GM23248 (cell line): ENCODE data around the gene CBY3. TPM values are rescaled to one million over a fixed set of nuclear protein-coding genes. Genes with fewer than 3 reads are reported as not detected.
"Not testable (repeated sequence)": the region's sequence is repeated elsewhere in the genome, so short reads cannot be mapped to it uniquely, and the experiment has no call there.

Source experiments
- DNase-seq: peaks from one replicate; pipeline ENCODE4 v3.0.0-alpha.2; 2015
- H2AFZ ChIP-seq: fragments of 200-600 bp; sonication (generic); 2 replicates; pipeline ENCODE4 v1.6.1; 2016; ENCODE audit warnings: antibody characterized with exemption
- H3F3A ChIP-seq: fragments of 200-600 bp; sonication (generic); 2 replicates; pipeline ENCODE4 v1.6.1; 2016; ENCODE audit warnings: mild to moderate bottlenecking, antibody characterized with exemption, mixed run types; ENCODE audit not compliant: insufficient read depth
- H3K27ac ChIP-seq: fragments of 200-600 bp; sonication (generic); 2 replicates; pipeline ENCODE4 v1.5.1; 2016; ENCODE audit warnings: mild to moderate bottlenecking
- H3K27me3 ChIP-seq: fragments of 200-600 bp; sonication (generic); replicated peaks from 2 replicates; pipeline ENCODE4 v1.6.1; 2016; ENCODE audit warnings: mild to moderate bottlenecking; ENCODE audit not compliant: insufficient read depth
- H3K36me3 ChIP-seq: fragments of 200-600 bp; sonication (generic); 2 replicates; pipeline ENCODE4 v1.6.1; 2016; ENCODE audit warnings: low read depth, mild to moderate bottlenecking
- H3K4me1 ChIP-seq: fragments of 200-600 bp; sonication (generic); 2 replicates; pipeline ENCODE4 v1.6.1; 2016; ENCODE audit warnings: mild to moderate bottlenecking; ENCODE audit not compliant: insufficient read depth
- H3K4me2 ChIP-seq: fragments of 200-600 bp; sonication (generic); one replicate; pipeline ENCODE4 v1.6.1; 2016; ENCODE audit warnings: mild to moderate bottlenecking; ENCODE audit not compliant: unreplicated experiment
- H3K4me3 ChIP-seq: fragments of 200-600 bp; sonication (generic); 2 replicates; pipeline ENCODE4 v1.5.1; 2016; ENCODE audit warnings: mild to moderate bottlenecking
- H3K79me2 ChIP-seq: fragments of 200-600 bp; sonication (generic); 2 replicates; pipeline ENCODE4 v1.6.1; 2016; ENCODE audit warnings: mild to moderate bottlenecking; ENCODE audit not compliant: insufficient read depth
- H3K9ac ChIP-seq: fragments of 200-600 bp; sonication (generic); 2 replicates; pipeline ENCODE4 v1.6.1; 2016; ENCODE audit warnings: mild to moderate bottlenecking
- H3K9me2 ChIP-seq: fragments of 200-600 bp; sonication (generic); 2 replicates; pipeline ENCODE4 v1.6.1; 2016; ENCODE audit warnings: mixed run types, mild to moderate bottlenecking, moderate library complexity; ENCODE audit not compliant: insufficient read depth
- H3K9me3 ChIP-seq: fragments of 200-600 bp; sonication (generic); one replicate; pipeline ENCODE4 v1.6.1; 2017; ENCODE audit warnings: low read depth
- H4K20me1 ChIP-seq: fragments of 200-600 bp; sonication (generic); 2 replicates; pipeline ENCODE4 v1.6.0; 2016; ENCODE audit not compliant: insufficient read depth
- EZH2 ChIP-seq: fragments of 200-600 bp; sonication (generic); IDR thresholded peaks from 2 replicates; pipeline ENCODE4 v1.6.1; 2018; ENCODE audit warnings: antibody characterized with exemption, mild to moderate bottlenecking; ENCODE audit not compliant: insufficient read depth, poor library complexity, severe bottlenecking
- EZH2phosphoT487 ChIP-seq: fragments of 200-600 bp; sonication (generic); IDR thresholded peaks from 2 replicates; pipeline ENCODE4 v1.6.1; 2018; ENCODE audit warnings: antibody characterized with exemption, moderate library complexity, mild to moderate bottlenecking, low read depth; ENCODE audit not compliant: insufficient read depth
- WGBS, 2 experiments: methylation state at CpG; one replicate each; pipeline ENCODE4 v1.1.6; 2015 to 2017; ENCODE audit warnings: low lambda C conversion rate in 2 of 2, low coverage in 1 of 2; ENCODE audit errors: missing lambda C conversion rate in 2 of 2; 5-methylcytosine and 5-hydroxymethylcytosine counted together
- in situ Hi-C: fragments of 300-500 bp; cut with MboI; formaldehyde crosslinking; loops from 2 replicates; pipeline ENCODE4 v1.15.0; 2020
- polyA plus RNA-seq: library from polyadenylated mRNA; unstranded; fragments of >200 nt; fragmentation: Nextera tagmentation; extraction: Ambion mirVana; gene quantifications from 2 replicates; pipeline ENCODE4 v1.2.1, GENCODE V29; 2016
- total RNA-seq: library from RNA; depleted of rRNA; stranded (reverse); fragments of >200 nt; shearing (Covaris generic); gene quantifications from 2 replicates; pipeline ENCODE4 v1.2.3, GENCODE V29; 2014

CBY3 gene
- total and polyA plus RNA-seq, 2 experiments from 2014 or later: 0.43 TPM; not detected in 1

DNA sequence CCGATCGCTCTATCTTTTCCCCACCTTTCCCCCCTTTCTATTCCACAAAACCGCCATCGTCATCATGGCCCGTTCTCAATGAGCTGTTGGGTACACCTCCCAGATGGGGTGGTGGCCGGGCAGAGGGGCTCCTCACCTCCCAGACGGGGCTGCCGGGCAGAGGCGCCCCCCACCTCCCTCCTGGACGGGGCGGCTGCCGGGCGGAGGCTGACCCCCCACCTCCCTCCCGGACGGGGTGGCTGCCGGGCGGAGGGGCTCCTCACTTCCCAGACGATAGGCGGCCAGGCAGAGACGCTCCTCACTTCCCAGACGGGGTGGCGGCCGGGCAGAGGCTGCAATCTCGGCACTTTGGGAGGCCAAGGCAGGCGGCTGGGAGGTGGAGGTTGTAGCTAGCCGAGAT is 30.6 kb downstream of the CBY3 start:
- H3F3A ChIP-seq, H3K4me2 ChIP-seq, H3K4me1 ChIP-seq, H2AFZ ChIP-seq, H3K9ac ChIP-seq, H3K4me3 ChIP-seq, in situ Hi-C loops, DNase-seq, H3K36me3 ChIP-seq, H3K27ac ChIP-seq, H3K9me3 ChIP-seq, H3K27me3 ChIP-seq, H4K20me1 ChIP-seq, H3K9me2 ChIP-seq, H3K79me2 ChIP-seq: not testable (repeated sequence)
- WGBS, 2 experiments: 83 to 87% methylated on average over 8 to 25 of the region's 26 CpGs

- H2AFZ ChIP-seq, H4K20me1 ChIP-seq, H3K4me3 ChIP-seq, H3K4me1 ChIP-seq, H3K27me3 ChIP-seq, H3K27ac ChIP-seq, H3K79me2 ChIP-seq, H3K4me2 ChIP-seq, DNase-seq, H3K9me3 ChIP-seq, H3F3A ChIP-seq, H3K9ac ChIP-seq, in situ Hi-C loops, H3K9me2 ChIP-seq, H3K36me3 ChIP-seq: not testable (repeated sequence)
- WGBS, 2 experiments: 63 to 64% methylated on average over 10 of the region's 10 CpGs
Observed at GRCh38 chr5:179649166-179649703, 31.6 kb downstream of the CBY3 start.

GRCh38 chr5:179648410-179648809 is 32.4 kb downstream of the CBY3 start:
- H3K79me2 ChIP-seq: no peaks in the 10 kb centered on the region
- H3K4me3 ChIP-seq: no peak overlapping the region
- H3K36me3 ChIP-seq: no peaks in the 10 kb centered on the region
- 80 to 81% methylated on average over 9 of the region's 9 CpGs for WGBS, 2 experiments
- H3K27ac ChIP-seq: no peak overlapping the region
- peaks cover 7% of the 10 kb centered on the region; the same call in 1 of the 2 replicates for H3K27me3 ChIP-seq
- in situ Hi-C loops: no loop called here
- H3K9ac ChIP-seq: no peak overlapping the region
- no peak overlapping the region for H2AFZ ChIP-seq
- no peak for DNase-seq
- no peaks in the 10 kb centered on the region for H3F3A ChIP-seq
- H3K9me2 ChIP-seq: no peaks in the 10 kb centered on the region
- TF ChIP-seq EZH2 (no peak), EZH2phosphoT487 (no peak)
- H3K4me1 ChIP-seq: no peaks in the 10 kb centered on the region
- H3K4me2 ChIP-seq: no peak overlapping the region
- H3K9me3 ChIP-seq: no peaks in the 10 kb centered on the region
- no peaks in the 10 kb centered on the region for H4K20me1 ChIP-seq

GRCh38 chr5:179644766-179645165 is 36.1 kb downstream of the CBY3 start:
- DNase-seq: not testable (repeated sequence)
- WGBS, 2 experiments: 32 to 44% methylated on average over 4 to 5 of the region's 5 CpGs

DNA sequence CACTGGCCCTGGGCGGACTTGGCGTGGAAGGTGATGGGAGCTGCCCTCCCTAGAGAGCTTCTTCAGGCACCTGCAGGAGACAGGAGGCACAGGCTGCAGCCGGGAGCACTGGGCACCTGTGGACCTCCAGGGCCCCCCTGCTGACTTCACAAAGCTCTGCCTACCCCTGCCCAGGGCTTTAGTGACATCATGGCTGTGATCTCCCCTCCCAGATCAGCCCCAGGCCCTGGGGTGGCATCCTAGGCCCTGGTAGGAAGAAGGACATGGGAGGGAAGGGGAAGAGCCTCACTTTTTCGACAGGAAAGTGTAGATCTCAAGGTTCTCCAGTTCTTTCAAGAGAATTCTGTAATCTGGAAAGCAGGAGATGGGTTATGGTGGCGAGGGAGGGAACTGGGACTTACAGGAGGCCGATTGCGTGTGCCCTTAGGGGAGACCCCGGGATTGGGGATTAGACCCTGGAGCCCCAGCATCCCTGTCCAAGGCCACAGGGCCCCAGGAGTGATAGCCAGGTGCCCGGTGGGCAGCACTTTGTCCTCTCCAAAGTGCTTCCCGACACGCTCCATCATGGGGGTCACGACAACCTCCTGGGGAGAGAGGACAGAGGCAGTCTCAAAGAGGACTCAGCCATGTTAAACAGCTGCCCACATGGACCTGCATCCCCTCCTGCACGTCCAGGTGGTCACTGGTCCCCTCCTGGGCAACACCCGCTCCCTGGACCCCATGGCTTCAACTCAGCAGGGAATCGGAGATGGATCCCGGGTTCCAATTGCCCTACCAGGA is 37.5 kb downstream of the CBY3 start:
- in situ Hi-C loops, H4K20me1 ChIP-seq: not testable (repeated sequence)
- WGBS, 2 experiments: 59 to 64% methylated on average over 14 to 15 of the region's 16 CpGs

More at GRCh38 chr5:179644766-179645165, 36.1 kb downstream of the CBY3 start:
- H3K9me3 ChIP-seq, H4K20me1 ChIP-seq, H3K9ac ChIP-seq, H3F3A ChIP-seq, H3K9me2 ChIP-seq, H3K79me2 ChIP-seq, H3K4me1 ChIP-seq, H3K4me2 ChIP-seq, H3K4me3 ChIP-seq, in situ Hi-C loops, H3K27ac ChIP-seq, H2AFZ ChIP-seq, H3K27me3 ChIP-seq, H3K36me3 ChIP-seq: not testable (repeated sequence)

DNA sequence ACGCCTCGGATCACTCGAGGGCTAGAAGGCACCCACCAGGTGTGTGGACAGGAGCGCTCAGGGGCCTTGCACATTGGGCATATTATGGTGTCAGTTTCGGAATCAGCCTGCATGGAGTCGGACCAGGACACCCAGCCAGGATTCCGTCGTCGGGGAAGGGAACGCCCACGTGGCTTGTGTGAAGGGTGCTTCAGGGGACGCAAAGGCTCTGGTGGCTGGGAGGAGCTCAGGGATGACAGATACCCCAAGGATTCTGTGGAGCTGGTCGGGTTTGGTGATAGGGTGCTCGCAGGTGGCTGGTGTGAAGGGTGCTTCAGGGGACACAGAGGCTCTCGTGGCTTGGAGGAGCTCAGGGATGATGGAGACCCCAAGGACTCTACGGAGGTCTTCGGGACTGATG is 38.2 kb downstream of the CBY3 start:
- H3K4me1 ChIP-seq, H3K79me2 ChIP-seq, H2AFZ ChIP-seq, H3K4me2 ChIP-seq, H3K4me3 ChIP-seq, H3K9me3 ChIP-seq, H4K20me1 ChIP-seq, H3F3A ChIP-seq, H3K36me3 ChIP-seq, in situ Hi-C loops, DNase-seq, H3K27ac ChIP-seq, H3K27me3 ChIP-seq, H3K9me2 ChIP-seq, H3K9ac ChIP-seq: not testable (repeated sequence)
- WGBS, 2 experiments: 79% methylated on average over 16 of the region's 17 CpGs

More for the DNA sequence above, 37.5 kb downstream of the CBY3 start:
- not testable (repeated sequence) for H3K36me3 ChIP-seq, H3K4me3 ChIP-seq, H3K27ac ChIP-seq, H3K9me2 ChIP-seq, DNase-seq, H3K27me3 ChIP-seq, H3K79me2 ChIP-seq, H3K9me3 ChIP-seq, H3K9ac ChIP-seq, H3K4me1 ChIP-seq, H2AFZ ChIP-seq, H3F3A ChIP-seq, H3K4me2 ChIP-seq

DNA sequence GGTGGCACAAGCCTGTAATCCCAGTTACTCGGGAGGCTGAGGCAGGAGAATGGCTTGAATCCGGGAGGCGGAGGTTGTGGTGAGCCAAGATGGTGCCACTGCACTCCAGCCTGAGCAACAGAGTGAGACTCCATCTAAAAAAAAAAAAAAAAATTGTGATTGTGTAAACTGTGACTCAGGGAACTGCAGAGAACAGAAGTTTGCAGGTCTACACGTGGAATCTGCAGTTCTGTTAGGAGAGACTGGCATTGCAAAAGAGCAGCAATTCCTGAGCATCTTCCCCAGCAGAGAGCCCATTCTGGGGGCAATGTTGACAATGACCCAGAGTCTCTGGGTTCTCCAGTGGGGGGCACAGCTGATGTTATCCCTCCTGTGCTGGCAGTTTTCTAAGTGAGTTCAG is 39.1 kb downstream of the CBY3 start:
- H3K9me2 ChIP-seq, H3K4me2 ChIP-seq, DNase-seq, H3K9ac ChIP-seq, H3K36me3 ChIP-seq, H3F3A ChIP-seq, H3K27me3 ChIP-seq, H4K20me1 ChIP-seq, H3K79me2 ChIP-seq, H2AFZ ChIP-seq, H3K4me1 ChIP-seq, H3K4me3 ChIP-seq, H3K27ac ChIP-seq, in situ Hi-C loops, H3K9me3 ChIP-seq: not testable (repeated sequence)
- WGBS, 2 experiments: no CpG with 5 or more reads among the region's 4 CpGs
